Dermis blood vessel endothelial cell (primary cell): ENCODE data around the gene PPL. TPM values are rescaled to one million over a fixed set of nuclear protein-coding genes. Genes with fewer than 3 reads are reported as not detected.
"Not testable (repeated sequence)": the region's sequence is repeated elsewhere in the genome, so short reads cannot be mapped to it uniquely, and the experiment has no call there.

Experiments
- DNase-seq: peaks from one replicate; pipeline ENCODE4 v3.0.0; 2010
- total RNA-seq: library from RNA; depleted of rRNA; stranded (reverse); fragments of >200 nt; gene quantifications from 2 replicates; pipeline ENCODE4 v1.2.3, GENCODE V29; 2014

PPL gene
- total RNA-seq, 1 donor from 2014 or later: 3.6 TPM

DNA sequence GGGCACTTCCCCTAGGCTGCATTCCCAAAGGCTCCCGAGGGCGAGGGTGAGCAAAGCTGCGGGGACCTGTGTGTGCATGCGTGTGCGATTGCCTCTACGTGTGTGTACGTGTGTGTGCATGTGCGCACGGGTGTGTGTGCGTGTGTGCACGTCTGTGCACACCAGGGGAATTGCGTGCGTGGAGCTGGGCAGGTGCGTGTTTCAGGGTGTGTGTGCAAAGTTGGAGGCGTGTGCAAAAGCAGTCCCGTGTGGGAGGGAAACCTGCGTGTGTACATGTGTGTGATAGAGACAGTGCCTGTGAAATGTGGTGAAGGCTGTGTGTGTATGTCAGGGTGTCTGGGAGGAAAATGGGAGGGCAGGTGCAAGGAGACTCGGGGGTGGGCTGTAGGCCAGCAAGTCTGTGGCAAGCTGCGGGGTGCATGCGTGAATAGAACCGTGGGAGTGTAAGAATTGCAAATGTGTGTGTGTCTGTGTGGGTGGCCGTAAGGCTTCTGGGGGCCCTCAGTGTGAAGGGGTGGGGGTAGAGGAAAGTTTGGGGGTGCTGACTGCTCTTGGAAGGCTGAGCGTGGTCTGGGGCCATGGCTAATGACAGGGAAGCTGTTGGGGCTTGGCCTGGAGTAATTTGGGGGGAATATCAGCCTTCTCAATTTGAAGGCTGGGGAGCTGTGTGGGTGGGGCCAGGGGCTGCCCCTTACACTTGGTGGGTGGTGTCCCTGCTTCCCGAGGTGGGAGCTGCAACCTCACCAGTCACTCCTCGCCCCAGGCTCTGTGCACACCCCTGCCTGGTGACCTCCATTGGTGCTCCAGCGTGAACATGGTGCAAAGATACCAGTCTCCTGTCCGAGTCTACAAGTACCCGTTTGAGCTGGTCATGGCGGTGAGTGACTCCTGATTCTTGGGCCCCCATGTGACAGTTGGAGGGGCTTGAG lies 21.8 kb upstream of the PPL start:
- no peak for DNase-seq

DNA sequence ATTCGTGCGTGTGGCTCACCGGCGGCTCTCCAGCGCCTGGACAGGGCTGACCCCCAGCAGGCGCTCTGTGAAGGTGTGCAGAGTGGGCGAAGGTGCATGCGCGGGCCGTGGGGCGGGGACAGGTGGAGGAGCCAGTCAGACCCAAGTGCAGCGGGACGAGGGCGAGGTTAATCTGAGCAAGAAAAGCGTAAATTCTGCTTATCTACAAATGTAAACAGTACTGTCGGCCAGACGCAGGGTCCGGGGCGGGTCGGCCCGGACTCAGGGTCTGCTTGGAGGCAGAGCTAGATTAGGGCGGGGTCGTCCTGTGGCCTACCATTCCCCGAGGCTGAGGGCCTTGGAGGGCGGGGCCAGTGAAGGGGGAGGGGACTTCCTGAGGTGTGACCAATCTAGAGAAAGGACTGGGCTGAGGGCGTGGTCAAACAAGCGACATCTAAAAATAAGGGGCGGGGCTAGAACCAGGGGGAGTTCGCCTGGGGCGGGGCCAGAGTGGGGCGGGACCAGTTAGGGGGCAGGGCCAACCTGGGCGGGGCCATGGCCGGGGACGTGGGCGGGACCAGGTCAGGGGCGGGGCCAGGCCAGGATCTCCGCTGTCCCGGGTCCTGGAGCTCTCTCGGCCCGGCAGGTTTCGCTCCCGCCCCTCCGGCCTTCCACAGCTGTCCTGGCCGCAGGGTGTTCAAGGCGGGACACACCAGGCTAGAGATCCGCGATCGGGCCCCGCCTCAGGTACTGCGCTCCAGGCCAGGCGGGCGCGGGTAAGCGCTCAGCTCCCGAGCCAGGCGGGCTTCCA lies 21.0 kb upstream of the PPL start, which contains the start of gene SEC14L5:
SEC14L5 (plus strand) TSS at position 611 of the 790 bp plus-strand sequence. CDS start 994 bp downstream, outside the sequence.
- DNase-seq: peak; percentile 98

DNA sequence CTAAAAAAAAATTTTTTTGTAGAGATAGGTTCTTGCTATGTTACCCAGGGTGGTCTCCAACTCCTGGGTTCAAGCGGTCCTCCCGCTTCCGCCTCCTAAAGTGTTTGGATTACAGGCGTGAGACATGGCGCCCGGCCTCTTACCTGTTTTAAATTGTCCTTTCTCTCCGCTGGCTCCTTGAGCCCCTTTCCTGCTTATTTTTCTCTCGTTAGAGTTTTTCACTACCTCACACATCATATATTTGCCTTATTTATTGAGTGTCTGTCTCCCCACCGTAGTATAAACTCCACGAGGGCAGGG lies 20.4 kb upstream of the PPL start:
- no peak for DNase-seq

DNA sequence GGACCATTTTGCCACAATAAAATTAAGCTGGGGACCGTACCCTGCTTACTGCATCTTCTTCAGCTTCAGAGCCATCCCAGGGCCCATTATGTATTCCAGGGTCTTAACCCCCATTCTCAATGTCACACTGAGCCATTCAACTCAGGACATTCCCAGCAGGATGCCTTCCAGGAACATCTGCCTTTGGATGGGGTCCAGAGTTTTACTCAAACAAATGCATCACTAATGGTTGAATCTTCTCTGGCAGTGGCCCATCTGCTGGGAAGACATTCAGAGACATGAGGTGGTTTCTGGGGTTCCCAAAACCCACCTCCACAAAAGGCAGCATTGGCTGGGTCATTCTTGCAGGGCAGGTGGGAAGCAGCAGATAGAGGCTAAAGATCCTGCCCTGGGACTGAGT lies 17.8 kb upstream of the PPL start:
- no peak for DNase-seq

DNA sequence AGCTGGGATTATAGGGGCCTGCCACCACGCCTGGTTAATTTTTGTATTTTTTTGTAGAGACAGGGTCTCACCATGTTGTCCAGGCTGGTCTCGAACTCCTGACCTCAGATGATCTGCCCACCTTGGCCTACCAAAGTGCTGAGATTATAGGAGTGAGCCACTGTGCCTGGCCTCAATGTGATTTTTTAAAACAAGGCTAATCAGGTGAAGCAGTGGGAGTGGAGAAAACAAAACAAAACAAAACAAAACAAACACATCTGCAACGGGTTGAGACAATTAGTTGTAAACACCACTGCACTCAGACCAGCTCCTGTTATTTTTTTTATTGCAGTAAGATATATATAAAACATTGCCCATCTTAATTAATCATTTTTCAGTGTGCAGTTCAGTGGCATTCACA lies 14.6 kb upstream of the PPL start:
- DNase-seq: not testable (repeated sequence)

DNA sequence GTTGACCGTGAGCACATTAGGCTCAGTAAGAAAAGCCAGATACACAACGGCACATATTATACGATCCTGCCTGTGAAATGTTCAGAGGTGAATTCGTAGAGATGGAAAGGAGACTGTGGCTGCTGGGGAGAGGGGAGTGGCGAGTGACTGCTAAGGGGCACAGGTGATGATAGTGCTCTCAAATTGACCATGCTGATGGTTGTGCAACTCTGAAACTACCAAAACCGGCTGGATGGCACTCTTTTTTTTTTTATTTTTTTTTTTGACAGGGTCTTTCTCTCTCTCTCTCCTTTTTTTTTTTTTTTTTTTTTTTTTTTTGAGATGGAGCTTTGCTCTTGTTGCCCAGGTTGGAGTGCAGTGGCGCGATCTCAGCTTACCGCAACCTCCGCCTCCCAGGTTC lies 13.0 kb upstream of the PPL start:
- no peak for DNase-seq

DNA sequence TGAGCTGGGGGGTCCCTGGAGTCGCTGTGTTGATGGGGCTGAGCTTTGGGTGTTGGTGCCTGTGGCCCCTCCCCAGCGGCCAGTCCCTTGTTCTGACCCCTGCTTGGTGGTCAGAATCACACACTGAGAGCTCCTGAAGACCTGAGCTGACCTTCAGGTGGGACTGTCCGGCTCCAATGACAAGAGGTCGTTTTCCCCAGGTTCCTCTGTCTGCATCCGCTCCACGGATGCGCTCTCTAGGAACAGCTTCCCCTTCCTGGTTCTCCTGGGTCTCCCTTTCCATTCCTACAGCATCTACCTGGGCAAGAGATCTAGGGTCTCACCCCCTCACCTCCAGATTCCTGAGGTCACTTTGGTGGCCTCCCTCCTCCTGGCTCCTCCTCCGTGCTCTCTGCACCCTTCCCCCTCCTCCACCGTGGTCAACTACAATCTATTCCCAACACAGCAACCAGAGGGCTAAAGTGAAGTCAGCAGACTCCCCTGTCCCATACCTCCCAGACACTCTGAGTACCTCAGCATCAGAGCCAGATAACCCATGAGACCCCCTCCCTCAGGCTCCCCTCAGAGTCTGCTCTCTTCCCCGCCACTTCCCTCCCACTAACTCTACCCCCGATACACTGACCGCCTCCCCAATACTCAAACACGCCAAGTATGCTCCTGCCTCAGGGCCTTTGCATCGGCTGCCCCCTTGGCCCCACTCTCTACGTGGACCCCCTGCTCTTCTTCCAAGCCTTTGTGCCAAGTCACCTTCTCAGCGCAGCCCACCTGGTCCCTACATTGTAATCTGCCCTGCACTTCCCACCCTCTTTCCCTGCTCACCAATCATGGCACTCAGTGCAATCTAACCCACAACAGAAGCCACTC lies 12.2 kb upstream of the PPL start:
- no peak for DNase-seq

DNA sequence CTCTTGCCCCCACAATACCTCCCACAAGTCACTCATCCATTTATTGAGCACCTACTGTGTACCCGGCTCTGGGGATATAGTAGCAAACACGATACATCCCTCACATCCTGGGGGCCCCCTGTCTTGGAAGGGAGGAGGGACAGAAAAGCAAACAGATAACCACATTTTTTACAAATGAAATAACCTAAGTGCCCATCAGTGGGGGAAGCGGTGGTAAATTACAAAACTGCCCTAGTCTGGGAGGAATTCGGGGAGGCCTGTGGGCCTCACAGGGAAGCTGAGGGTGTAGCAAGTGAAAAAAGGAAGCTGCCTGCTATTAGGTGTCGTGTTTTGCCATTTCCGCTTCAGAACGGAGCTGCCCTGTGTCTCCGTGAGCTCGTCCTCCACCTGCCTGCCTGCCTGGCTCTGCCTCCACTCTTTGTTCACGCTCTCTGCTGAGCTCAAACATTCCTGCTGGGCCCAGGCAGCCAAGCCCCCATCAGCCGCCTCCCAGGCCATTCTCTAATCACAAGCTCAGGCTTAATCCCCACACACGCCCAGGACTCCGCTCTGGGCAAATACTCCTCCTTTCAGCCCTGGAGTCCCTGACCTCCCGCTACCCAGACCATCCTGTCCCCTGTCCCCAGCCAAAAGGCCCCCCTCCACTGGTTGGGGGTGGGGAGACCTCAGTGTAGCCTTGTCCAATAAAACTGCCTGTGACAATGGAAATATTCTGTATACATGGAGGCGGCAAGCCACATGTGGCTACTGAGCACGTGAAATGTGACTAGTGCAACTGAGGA lies 11.0 kb upstream of the PPL start:
- no peak for DNase-seq

DNA sequence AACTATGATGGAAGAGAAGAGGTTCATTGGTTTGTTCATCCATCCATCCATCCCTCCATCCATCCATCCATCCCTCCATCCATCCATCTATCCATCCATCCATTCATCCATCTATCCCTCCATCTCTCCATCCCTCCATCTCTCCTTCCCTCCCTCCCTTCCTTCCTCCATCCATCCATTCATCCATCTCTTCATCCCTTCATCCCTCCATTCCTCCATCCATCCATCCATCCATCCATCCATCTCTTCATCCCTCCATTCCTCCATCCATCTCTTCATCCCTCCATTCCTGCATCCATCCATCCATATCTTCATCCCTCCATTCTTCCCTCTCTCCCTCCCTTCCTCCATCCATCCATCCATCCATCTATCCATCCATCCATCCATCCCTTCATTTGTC lies 10.0 kb upstream of the PPL start:
- DNase-seq: no peak

DNA sequence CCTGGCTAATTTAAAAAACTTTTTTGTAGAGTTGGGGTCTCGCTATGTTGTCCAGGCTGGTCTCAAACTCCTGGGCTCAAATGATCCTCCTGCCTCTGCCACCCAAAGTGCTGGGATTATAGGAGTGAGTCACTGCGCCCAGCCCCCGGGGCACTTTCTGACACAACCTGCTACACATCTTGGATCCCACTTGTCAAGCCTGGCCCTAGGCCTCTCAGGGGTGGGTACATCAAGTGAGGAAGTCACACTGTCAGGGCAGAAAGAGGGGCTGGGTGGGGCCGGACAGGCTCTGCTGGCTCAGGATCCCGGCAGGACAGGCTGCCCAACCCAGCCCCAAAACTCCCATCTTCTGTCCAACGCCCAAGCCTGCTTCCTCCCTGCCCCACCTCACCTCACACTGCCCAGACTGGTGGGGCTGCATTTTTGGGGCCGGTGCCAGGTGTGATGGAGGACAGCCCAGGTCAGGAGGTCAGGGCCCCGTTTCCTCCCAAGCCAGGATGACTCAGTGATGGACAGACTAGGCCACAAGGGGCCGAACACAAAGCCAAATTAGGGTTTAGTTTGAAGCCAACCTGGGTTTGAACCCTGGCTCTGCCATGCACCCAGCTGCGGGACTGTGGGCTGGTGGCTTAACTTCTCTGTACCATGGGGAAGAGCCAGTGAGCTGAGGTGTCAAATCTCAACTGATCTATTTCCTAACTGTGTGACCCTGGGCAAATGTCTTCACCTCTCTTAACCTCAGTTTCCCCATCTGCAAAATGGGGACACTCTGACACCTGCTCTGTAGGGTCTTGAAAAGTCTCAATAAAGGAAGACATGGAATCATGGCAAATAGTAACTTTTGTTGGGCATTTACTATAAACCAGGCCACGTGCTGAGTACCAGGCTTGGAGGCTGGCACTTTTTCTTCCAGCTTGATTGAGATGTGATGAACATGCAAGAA lies 8.9 kb upstream of the PPL start:
- no peak for DNase-seq

DNA sequence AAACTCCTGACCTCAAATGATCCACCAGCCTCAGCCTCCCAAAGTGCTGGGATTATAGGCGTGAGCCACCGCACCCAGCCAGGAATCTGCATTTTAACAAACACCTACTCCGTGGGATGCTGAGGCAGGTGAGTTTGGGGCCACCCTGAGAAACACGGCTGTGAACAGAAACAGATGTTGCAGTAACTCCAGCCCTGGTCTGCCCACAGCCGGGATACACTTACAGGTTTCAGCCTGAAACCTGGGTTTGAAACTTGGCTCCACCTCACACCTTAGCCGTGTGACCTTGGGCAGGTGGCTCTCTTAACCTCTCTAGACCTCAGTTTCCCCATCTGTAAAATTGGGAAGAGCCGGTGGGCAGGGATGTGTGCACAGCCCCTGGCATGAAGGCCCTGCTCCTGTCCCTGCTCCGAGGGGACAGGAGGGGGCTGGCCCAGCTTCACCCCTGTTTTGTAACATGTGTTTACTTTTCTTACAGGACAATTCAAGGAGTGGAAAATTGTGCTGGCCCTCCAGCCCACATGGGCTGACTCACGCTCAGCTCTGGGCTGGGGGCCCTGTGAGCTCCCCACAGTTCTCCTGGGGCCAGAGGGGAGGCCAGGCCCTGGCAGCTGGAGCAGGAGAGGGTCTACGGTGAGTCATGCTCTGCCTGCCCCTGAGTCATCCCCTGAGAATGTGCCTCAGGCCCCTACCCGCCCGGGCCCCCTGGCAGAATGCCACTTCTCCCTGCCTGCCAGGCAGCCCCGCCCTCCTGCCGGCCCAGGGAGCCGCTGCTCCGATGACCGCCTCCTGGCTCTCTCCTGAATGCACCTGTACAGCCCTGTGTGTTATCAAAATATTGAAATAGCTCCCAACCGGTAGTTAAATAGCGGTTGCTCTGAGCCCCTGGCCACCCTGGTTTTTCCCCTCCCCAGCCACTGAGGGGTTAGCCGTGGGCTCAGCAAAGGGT lies 7.7 kb upstream of the PPL start:
- peak; percentile 97 for DNase-seq

DNA sequence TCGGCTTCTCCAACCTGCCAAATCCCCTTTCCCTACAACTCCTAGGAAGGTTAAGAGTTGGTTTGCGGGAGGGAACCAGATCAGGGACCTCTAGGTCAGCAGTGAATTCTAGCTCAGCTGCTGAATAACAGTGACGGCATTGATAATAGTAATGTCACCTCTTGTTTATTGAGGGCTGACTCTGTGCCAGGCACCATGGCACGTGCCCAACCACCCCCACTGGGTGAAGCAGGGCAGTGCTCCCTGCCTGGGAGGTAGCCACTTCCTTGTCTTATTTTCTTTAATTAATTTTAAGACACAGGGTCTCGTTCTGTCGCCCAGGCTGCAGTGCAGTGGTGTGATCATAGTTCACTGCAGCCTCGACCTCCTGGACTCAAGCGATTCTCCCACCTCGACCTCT lies 5.5 kb upstream of the PPL start:
- DNase-seq: no peak

DNA sequence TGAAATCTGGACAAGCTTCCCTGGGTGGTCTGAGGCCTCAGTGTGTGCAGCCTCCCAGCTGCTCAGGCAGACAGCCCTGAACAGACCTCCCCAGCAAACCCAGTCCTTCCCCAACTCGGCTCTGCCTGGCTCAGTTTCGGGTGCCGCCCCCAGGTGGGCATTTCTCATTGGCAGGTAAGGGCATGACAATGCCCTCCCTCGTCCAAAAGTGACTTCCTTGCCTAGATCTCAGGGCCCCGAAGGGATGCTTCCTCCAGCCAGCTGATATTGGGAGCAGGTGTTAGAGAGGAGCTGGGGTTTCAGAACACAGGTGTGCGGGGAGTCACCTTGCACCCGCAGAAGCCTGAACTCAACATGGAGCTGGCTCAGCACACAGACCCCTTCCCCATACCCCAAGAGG lies 3.8 kb upstream of the PPL start:
- no peak for DNase-seq

DNA sequence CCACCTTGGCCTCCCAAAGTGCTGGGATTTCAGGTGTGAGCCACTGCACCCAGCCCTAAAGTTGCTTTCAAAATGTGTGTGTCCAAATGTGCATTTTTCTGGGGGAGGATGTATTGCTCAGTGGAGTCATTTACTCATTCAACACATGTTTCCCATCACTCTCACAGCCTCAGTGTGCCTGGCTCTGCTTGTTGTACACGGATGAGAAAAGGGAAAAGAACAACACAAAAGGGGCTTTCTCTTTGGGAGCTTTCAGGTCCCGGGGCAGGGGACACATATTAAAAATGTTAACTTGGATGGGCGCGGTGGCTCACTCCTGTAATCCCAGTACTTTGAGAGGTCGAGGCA lies 1.7 kb upstream of the PPL start:
- DNase-seq: no peak

DNA sequence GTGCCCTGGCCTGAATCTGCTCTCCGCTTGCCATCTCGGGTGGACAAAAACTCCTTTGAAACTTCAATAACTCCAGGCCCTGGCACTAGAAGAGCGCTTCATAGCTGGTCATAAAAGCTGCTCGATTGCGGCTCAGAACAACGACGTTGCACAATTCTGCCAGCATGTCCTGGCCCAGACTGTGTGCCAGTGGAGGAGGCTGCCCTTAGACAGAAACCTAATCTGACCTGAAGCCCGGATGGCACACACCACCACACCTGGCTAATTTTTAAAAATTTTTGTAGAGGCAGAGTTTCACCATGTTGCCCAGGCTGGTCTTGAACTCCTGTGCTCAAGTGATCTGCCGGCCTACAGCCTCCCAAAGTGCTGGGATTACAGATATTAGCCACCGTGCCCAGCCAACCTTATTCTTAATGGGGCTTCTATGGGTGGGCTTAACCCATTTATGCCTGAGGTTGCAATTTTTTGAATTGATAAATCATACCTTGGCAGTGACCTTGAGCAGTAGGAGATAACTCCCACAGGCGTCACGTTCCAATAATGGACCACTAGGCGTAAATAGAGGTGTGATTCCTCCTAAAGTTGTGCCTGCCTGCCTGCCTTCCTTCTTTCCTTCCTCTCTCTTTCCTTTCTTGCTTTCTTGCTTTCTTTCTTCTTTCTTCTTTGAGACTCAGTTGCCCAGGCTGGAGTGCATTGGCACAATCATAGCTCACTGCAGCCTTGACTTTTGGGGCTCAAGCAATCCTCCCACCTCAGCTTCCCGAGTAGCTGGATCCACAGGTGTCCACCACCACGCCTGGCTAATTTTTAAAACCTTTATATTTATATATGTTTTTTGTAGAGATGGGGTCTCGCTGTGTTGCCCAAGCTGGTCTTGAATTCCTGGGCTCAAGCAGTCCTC lies 1.1 kb upstream of the PPL start:
- DNase-seq: no peak

DNA sequence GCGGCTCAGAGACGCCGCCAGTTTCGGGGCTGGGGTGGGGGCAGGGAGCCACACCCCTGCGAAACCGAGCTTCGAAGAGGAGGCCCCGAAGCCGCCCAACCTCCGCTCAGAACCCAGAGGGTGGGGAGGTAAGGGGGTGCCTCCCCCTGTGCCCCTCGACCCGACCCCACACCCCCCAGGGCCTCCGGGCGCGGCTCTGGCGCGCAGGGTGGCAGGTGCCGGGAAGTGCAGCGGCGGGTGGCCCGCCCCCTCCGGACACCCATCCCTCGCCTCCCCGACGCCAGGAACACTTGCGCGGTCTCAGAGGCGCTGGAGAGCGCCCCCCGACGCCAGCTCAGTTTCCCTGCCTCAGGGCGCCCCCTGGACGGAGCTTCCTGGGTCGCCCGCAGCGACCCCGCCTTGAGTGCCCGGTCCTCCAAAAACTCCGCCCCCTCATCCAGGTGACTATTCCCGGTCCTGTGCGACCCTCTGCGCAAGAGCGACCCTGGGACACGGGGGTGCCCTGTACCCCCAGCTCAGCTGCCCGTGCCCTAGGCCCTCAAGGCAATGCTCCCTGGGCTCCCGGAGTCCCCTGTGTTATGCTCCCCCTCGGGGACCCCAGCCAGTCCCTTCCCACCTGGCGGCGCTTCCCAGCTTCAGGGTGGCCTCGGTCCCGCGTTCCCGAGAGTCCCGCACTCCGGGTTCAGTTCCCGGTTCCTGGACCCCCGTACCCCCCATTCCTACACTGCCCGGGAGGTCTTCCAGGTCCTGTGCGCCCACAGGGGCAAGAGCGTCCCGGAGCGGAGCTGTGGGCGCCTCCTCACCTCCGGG lies 562 bp downstream of the PPL start:
- DNase-seq: no peak

DNA sequence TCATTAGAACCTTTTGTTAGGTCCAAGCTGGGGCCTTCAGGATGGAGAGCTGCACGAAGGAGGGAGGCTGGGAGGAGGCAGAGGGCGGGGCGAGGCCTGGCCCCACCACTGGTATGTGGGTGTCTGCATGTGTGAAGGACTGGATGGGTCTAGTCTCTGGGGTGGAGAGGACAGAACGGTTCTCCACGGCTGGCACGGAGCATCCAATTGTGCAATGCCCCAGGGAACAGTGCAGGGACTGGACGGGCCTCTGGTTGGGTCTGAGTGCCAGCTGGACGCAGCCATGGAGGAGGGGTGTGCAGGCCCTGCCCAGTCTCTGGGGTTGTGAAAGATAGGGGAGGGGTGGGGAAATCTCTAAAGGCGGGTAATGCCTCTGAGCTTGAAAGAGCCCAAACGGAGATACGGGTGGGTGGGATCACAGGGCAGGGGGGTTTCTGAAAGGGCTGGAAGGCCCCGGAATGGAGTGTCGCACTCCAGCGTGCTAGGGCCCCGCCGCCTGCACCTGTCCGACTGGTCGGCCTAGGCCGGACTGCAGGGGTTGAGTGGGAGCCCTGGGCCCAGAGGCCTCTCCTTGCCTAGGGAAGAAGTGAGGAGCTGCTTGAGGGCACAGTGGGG lies 1.6 kb downstream of the PPL start:
- DNase-seq: no peak
